ENCODE results near the gene TOB1. TPM values are rescaled to one million over a fixed set of nuclear protein-coding genes. Genes with fewer than 3 reads are reported as not detected.

The TOB1 gene
- total RNA-seq, 1 experiment from 2014 or later: 31.6 TPM

GRCh38 chr17:50837980-50838954 lies 27.9 kb downstream of the TOB1 start:
- Histone ChIP-seq H3K9me3 (ENCODE audit: control insufficient read depth, low read depth, low read length) (no peaks in the 10 kb centered on the region), H2BK20ac (ENCODE audit: low read depth, low read length, poor library complexity, severe bottlenecking) (no peak overlapping the region), H3K4ac (ENCODE audit: low read depth, low read length) (no peak overlapping the region), H3K79me2 (ENCODE audit: insufficient read depth, low read length) (no peaks in the 10 kb centered on the region), H3K23ac (ENCODE audit: insufficient read length, low read depth, low read length) (no peak overlapping the region), H3K27me3 (ENCODE audit: insufficient read depth, low read length) (no peaks in the 10 kb centered on the region), H3K18ac (ENCODE audit: insufficient read length, low read depth, low read length) (no peak overlapping the region), H3K23me2 (ENCODE audit: insufficient read length, low read depth, low read length, poor library complexity, severe bottlenecking) (no peaks in the 10 kb centered on the region), H2AK5ac (ENCODE audit: insufficient read length, low read length) (no peak overlapping the region), H3T11ph (ENCODE audit: low read length) (no peak overlapping the region), H4K8ac (replicated peaks; ENCODE audit: insufficient read length, low read depth, low read length) (no peak overlapping the region), H2BK120ac (ENCODE audit: low read depth, low read length, poor library complexity, severe bottlenecking) (no peak overlapping the region), H2BK15ac (ENCODE audit: low read depth, low read length) (no peak overlapping the region), H3K56ac (ENCODE audit: insufficient read length, low read depth, low read length) (no peak overlapping the region), H3K4me2 (ENCODE audit: insufficient read depth, insufficient read length, low read length) (no peak overlapping the region), H3K79me1 (ENCODE audit: insufficient read depth, low read depth, low read length, poor library complexity, severe bottlenecking) (no peaks in the 10 kb centered on the region), H3K27ac (ENCODE audit: insufficient read length, low read depth, low read length) (no peak overlapping the region), H3K4me1 (ENCODE audit: insufficient read depth, low read length) (no peaks in the 10 kb centered on the region), H2BK5ac (ENCODE audit: insufficient read length, low read length) (no peak overlapping the region), H2BK12ac (ENCODE audit: insufficient read length, low read depth, low read length) (no peak overlapping the region), H4K5ac (ENCODE audit: insufficient read length, low read depth, low read length) (no peak overlapping the region), H4K91ac (ENCODE audit: insufficient read length, low read depth, low read length) (no peak overlapping the region), H3K9ac (ENCODE audit: extremely low read depth, insufficient read length, low read length) (no peak overlapping the region), H3K14ac (ENCODE audit: insufficient read depth, low read length) (no peak overlapping the region), H2AFZ (ENCODE audit: low read length) (no peak overlapping the region), H4K20me1 (ENCODE audit: control insufficient read depth, insufficient read depth, insufficient read length) (no peaks in the 10 kb centered on the region)
- Mint-ChIP-seq H3K4me3 (no peak overlapping the region), H3K9me3 (no peaks in the 10 kb centered on the region), H3K4me1 (peaks cover 45 to 60% of the 10 kb centered on the region in 2 experiments), H3K36me3 (ENCODE audit: insufficient read depth in 1 of 3, low read depth in 3 of 3) (no peaks in the 10 kb centered on the region; a peak in 2 of 7 replicates), H3K27ac (peak overlapping the region in 2 of 3 experiments; percentile 92 to 98; a peak in 4 of 7 replicates), H3K27me3 (ENCODE audit: low read depth) (no peaks in the 10 kb centered on the region)
- DNase-seq: peak; percentile 27
- TF ChIP-seq, protein P1, sequence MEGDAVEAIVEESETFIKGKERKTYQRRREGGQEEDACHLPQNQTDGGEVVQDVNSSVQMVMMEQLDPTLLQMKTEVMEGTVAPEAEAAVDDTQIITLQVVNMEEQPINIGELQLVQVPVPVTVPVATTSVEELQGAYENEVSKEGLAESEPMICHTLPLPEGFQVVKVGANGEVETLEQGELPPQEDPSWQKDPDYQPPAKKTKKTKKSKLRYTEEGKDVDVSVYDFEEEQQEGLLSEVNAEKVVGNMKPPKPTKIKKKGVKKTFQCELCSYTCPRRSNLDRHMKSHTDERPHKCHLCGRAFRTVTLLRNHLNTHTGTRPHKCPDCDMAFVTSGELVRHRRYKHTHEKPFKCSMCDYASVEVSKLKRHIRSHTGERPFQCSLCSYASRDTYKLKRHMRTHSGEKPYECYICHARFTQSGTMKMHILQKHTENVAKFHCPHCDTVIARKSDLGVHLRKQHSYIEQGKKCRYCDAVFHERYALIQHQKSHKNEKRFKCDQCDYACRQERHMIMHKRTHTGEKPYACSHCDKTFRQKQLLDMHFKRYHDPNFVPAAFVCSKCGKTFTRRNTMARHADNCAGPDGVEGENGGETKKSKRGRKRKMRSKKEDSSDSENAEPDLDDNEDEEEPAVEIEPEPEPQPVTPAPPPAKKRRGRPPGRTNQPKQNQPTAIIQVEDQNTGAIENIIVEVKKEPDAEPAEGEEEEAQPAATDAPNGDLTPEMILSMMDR (conservative IDR thresholded peaks at IDR 0.05): no peak
- no CpG with 5 or more reads among the region's 21 CpGs for WGBS (ENCODE audit: extremely low coverage, insufficient read length, low lambda C conversion rate)

All from H9 (cell line).